ENCODE results near the gene DHH. TPM values are rescaled to one million over a fixed set of nuclear protein-coding genes. Genes with fewer than 3 reads are reported as not detected.
A peak's percentile ranks its signal among the peaks of the same experiment; 100 is the strongest.

The DHH gene
- total and polyA plus RNA-seq, 10 of the 15 experiments (the other 5 are each of a cell fraction or from before 2014, with no cell fraction given), result 0.01 TPM; not detected in 9

- TF ChIP-seq ATF7 (IDR thresholded peaks at IDR 0.05; ENCODE audit: low read depth) (no peak), TCF3 (IDR thresholded peaks at IDR 0.05; ENCODE audit: borderline replicate concordance, insufficient read depth, low read depth, low read length) (no peak)
Observed at GRCh38 chr12:49070971-49071370, 23.6 kb downstream of the DHH start (continued).

- peak within 1 kb of the TSS; percentile 93 for H3K4me2 ChIP-seq (ENCODE audit: control insufficient read depth, insufficient read depth)
- peak within 1 kb of the TSS; percentile 91 for H3K27ac ChIP-seq (ENCODE audit: control insufficient read depth, insufficient read depth)
- H4K20me1 ChIP-seq (ENCODE audit: control insufficient read depth, insufficient read depth), result no peaks in the 10 kb centered on the region
- no peaks in the 10 kb centered on the region for H3K36me3 ChIP-seq (ENCODE audit: control insufficient read depth in 2 of 2, insufficient read depth in 2 of 2, low read length in 1 of 2)
- no TSS peak for BruUV-seq (replicated peaks)
- no peaks in the 10 kb centered on the region for H3K9me3 ChIP-seq (replicated peaks; ENCODE audit: control insufficient read depth, insufficient read depth, low read length)
- peaks cover 4% of the 10 kb centered on the region for H3K4me1 ChIP-seq (ENCODE audit: control insufficient read depth, insufficient read depth, low read length)
- peak within 1 kb of the TSS; percentile 93 for H3K4me3 ChIP-seq
- peak; percentile 92 for FAIRE-seq
- SMC1A ChIA-PET (ENCODE audit: uncharacterized antibody, unreplicated experiment), result interaction anchor here (0.9 to 2.0 kb wide), 11 partner anchors 8 to 74 kb away, joined by 3 to 12 read pairs (median 4); partner anchors contain the start of genes DHH and TUBA1B
- peak within 1 kb of the TSS; percentile 92 for H2AFZ ChIP-seq (ENCODE audit: control insufficient read depth, low read depth, low read length)
- peak; percentile 94 for DNase-seq (ENCODE audit: low read depth, low spot score)
- under 1% methylated on average over 60 of the region's 60 CpGs for WGBS (ENCODE audit: insufficient coverage, insufficient replicate concordance, low lambda C conversion rate, missing lambda C conversion rate)
- no peaks in the 10 kb centered on the region for H3K27me3 ChIP-seq (replicated peaks in 1 of 2; ENCODE audit: control insufficient read depth in 2 of 2, insufficient read depth in 2 of 2, low read length in 1 of 2)
- POLR2A ChIA-PET, result interaction anchor here (0.6 to 2.6 kb wide), 12 partner anchors 13 to 672 kb away, joined by 3 to 26 read pairs (median 3); partner anchors contain the start of genes LMBR1L, TMBIM6 and TUBA1B
- RAD21 ChIA-PET (ENCODE audit: unreplicated experiment), result interaction anchor here (0.7 to 2.4 kb wide), 17 partner anchors 8 to 276 kb away, joined by 3 to 14 read pairs (median 4); partner anchors contain the start of genes DDX23, DHH, FKBP11 and TUBA1A
- intact Hi-C loops (cut with micrococcal nuclease; ENCODE audit: unreplicated experiment), result loop anchor here (1.0 kb wide), 1 partner anchor 61 kb away; no protein-coding TSS in a partner anchor
- CTCF ChIA-PET, result interaction anchor here (0.5 to 12.5 kb wide), 21 partner anchors 9 to 308 kb away, joined by 3 to 254 read pairs (median 4); partner anchors contain the start of gene DHH
- H3K9ac ChIP-seq (ENCODE audit: control insufficient read depth, insufficient read depth, low read length), result peak within 1 kb of the TSS; percentile 88
- ATAC-seq, result peak; percentile 99
- in situ Hi-C loops (cut with MboI), result loop anchor here (10.0 kb wide), 1 partner anchor 165 kb away; no protein-coding TSS in a partner anchor
- peaks cover 9% of the 10 kb centered on the region for H3K79me2 ChIP-seq (ENCODE audit: control insufficient read depth, insufficient read depth, low read length)
- TF ChIP-seq RBBP5 (conservative IDR thresholded peaks at IDR 0.05) (0 out of 2 replicates have a peak, but pooled peaks have one; percentile 73), ZNF207 (IDR thresholded peaks at IDR 0.05; ENCODE audit: borderline replicate concordance) (peak; percentile 56), ASH2L (IDR thresholded peaks at IDR 0.05; ENCODE audit: borderline replicate concordance, low read depth) (peak; percentile 99; the same call in 1 of the 2 replicates), CTCF (IDR thresholded peaks at IDR 0.05 in 2 of 3, conservative IDR thresholded peaks at IDR 0.05 in 1 of 3; ENCODE audit: control insufficient read depth in 2 of 3, extremely low read depth in 1 of 3, insufficient read depth in 1 of 3, low read depth in 3 of 3, low read length in 3 of 3) (peak; percentile 33 to 37 (median 36); a peak in 4 of 6 replicates), ELK1 (IDR thresholded peaks at IDR 0.05; ENCODE audit: low read depth, low read length) (no peak), POU2F2 (IDR thresholded peaks at IDR 0.05; ENCODE audit: borderline replicate concordance, low read depth, low read length) (0 out of 3 replicates have a peak, but pooled peaks have one; percentile 56), ATF2 (IDR thresholded peaks at IDR 0.05; ENCODE audit: low read length) (no peak), RELB (IDR thresholded peaks at IDR 0.05; ENCODE audit: low read depth) (peak; percentile 83)
Observed at GRCh38 chr12:49069507-49070346, 24.9 kb downstream of the DHH start, which contains the start of gene RHEBL1. Gene RHEBL1, minus strand, starts transcription at chr12:49069979. Its CDS starts 194 bp downstream, at chr12:49069785.
